Panc1 (cell line): ENCODE measurements around the gene DST.

Source experiments
- POLR2AphosphoS5 ChIP-seq: IDR thresholded peaks from 2 replicates; pipeline ENCODE4 v1.6.1; 2012; ENCODE audit warnings: mild to moderate bottlenecking, low read depth, low read length, moderate library complexity
- REST ChIP-seq, 2 experiments: IDR thresholded peaks; 2 replicates each; pipeline ENCODE4 v1.6.1; 2011 to 2012; ENCODE audit warnings: low read depth in 2 of 2, control low read depth in 1 of 2, low read length in 1 of 2, mild to moderate bottlenecking in 1 of 2, moderate library complexity in 1 of 2; ENCODE audit not compliant: insufficient read depth in 1 of 2
- TCF7L2 ChIP-seq: IDR thresholded peaks from 2 replicates; pipeline ENCODE4 v1.6.1; 2011; ENCODE audit warnings: mild to moderate bottlenecking, low read depth, low read length, inconsistent platforms
- TF ChIP-seq, protein P1 (sequence below): fragments of 450-650 bp; IDR thresholded peaks from 2 replicates; pipeline ENCODE4 v1.5.1; 2017; ENCODE audit warnings: mild to moderate bottlenecking

DNA sequence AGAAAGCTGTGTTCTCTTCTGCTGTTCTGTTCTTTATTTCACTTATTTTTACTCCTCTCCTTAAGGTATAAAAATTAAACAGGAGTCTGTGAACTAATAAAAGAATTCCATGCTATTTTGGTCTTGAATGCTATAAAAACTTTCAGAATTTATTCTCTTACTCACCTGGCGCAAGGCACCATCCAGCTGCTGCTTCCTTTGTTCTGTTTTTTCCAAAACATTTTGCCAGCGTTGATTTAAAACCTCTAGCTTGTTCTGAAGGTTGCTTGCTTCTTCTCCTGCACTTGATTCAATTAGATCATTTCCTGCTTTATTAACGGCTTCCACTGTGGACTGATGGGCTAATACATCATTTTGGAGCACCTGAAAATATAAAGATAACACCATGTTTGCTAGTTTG, 145.0 kb downstream of the DST start:
- TF ChIP-seq POLR2AphosphoS5 (no peak), TCF7L2 (no peak), REST (IDR thresholded peaks at IDR 0.05; ENCODE audit: insufficient read depth in 1 of 2, low read depth in 2 of 2, low read length in 1 of 2) (no peak)
- TF ChIP-seq, protein P1, sequence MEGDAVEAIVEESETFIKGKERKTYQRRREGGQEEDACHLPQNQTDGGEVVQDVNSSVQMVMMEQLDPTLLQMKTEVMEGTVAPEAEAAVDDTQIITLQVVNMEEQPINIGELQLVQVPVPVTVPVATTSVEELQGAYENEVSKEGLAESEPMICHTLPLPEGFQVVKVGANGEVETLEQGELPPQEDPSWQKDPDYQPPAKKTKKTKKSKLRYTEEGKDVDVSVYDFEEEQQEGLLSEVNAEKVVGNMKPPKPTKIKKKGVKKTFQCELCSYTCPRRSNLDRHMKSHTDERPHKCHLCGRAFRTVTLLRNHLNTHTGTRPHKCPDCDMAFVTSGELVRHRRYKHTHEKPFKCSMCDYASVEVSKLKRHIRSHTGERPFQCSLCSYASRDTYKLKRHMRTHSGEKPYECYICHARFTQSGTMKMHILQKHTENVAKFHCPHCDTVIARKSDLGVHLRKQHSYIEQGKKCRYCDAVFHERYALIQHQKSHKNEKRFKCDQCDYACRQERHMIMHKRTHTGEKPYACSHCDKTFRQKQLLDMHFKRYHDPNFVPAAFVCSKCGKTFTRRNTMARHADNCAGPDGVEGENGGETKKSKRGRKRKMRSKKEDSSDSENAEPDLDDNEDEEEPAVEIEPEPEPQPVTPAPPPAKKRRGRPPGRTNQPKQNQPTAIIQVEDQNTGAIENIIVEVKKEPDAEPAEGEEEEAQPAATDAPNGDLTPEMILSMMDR = no peak
